ENCODE results near the gene TSHZ2. TPM values are rescaled to one million over a fixed set of nuclear protein-coding genes. Genes with fewer than 3 reads are reported as not detected.
A peak's percentile ranks its signal among the peaks of the same experiment; 100 is the strongest.

Gene TSHZ2
- total RNA-seq, 1 donor from 2014 or later = 22.9 TPM

DNA sequence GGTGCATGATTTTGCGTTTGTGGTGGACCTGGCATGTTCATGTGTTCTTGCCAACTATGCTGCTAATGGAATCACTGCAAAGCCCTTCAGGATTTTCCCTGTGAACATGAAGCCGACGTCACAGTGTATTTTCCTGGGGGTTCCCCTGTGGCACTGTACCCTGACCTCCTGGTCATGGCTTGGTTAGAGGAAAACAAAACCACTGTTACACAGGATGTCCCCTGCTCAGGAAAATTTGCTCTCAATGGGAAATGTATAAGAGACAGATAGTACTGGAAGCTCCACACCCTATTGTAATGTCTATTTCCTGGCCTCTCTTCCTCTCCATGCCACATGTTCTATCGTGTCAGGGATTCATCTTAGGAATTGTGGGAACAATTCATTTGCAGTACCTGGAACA, 19.7 kb downstream of the TSHZ2 start:
- H3K4me3 Mint-ChIP-seq (ENCODE audit: low read depth) = no peak overlapping the region
- no peaks in the 10 kb centered on the region for H3K27me3 Mint-ChIP-seq
- H3K36me3 Mint-ChIP-seq (ENCODE audit: insufficient read depth) = peaks cover 2% of the 10 kb centered on the region
- no peak overlapping the region for H3K27ac Mint-ChIP-seq
- DNase-seq (ENCODE audit: low spot score, unreplicated experiment) = no peak
- TF ChIP-seq, protein P1, sequence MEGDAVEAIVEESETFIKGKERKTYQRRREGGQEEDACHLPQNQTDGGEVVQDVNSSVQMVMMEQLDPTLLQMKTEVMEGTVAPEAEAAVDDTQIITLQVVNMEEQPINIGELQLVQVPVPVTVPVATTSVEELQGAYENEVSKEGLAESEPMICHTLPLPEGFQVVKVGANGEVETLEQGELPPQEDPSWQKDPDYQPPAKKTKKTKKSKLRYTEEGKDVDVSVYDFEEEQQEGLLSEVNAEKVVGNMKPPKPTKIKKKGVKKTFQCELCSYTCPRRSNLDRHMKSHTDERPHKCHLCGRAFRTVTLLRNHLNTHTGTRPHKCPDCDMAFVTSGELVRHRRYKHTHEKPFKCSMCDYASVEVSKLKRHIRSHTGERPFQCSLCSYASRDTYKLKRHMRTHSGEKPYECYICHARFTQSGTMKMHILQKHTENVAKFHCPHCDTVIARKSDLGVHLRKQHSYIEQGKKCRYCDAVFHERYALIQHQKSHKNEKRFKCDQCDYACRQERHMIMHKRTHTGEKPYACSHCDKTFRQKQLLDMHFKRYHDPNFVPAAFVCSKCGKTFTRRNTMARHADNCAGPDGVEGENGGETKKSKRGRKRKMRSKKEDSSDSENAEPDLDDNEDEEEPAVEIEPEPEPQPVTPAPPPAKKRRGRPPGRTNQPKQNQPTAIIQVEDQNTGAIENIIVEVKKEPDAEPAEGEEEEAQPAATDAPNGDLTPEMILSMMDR (IDR thresholded peaks at IDR 0.05; ENCODE audit: unreplicated experiment) = no peak
- no peaks in the 10 kb centered on the region for H3K9me3 Mint-ChIP-seq (ENCODE audit: low read depth)
- H3K4me1 Mint-ChIP-seq (ENCODE audit: low read depth) = peaks cover 14% of the 10 kb centered on the region

DNA sequence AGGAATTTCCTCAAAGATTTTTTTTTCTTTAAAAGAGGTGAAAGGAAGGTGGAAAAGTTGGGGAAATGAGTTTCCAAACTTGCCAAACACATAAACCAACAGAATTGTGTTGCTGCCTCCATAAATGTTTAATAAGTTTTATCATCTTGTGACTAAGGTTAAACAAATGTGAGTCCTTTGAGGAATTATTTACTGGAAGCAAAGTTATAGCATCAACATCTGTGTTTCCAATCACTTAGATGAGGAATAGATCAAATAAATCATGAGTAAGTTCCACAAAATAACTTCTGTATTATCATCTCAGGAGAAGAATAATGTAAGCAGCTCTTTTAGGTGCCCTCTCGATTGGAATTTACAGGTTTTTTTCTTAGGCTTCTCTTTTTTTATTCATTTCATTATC, 20.5 kb downstream of the TSHZ2 start:
- Mint-ChIP-seq H3K27ac (peak overlapping the region; percentile 47), H3K9me3 (ENCODE audit: low read depth) (no peaks in the 10 kb centered on the region), H3K4me1 (ENCODE audit: low read depth) (peaks cover 14% of the 10 kb centered on the region), H3K27me3 (no peaks in the 10 kb centered on the region), H3K36me3 (ENCODE audit: insufficient read depth) (peaks cover 2% of the 10 kb centered on the region), H3K4me3 (ENCODE audit: low read depth) (no peak overlapping the region)
- TF ChIP-seq, protein P1 (IDR thresholded peaks at IDR 0.05; ENCODE audit: unreplicated experiment) = no peak
- no peak for DNase-seq (ENCODE audit: low spot score, unreplicated experiment)

DNA sequence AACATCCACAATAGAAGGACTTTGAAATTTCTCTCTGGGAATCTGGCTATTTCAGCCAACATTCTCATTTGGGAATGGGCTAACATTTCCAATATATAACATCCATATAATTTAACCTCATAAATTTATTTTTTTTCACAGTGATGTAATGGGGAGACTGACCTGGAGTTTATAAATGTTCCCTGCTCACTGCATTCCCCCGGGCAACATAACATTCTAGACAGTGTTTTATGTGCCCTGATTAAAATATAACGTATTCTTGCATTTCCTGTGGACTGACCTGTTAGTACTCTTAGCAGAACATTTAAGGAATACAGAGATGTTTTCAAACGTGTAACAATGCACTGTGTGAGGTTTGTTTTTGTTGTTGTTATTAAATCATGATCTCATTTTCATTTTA, 20.9 kb downstream of the TSHZ2 start:
- Mint-ChIP-seq H3K27me3 (no peaks in the 10 kb centered on the region), H3K4me3 (ENCODE audit: low read depth) (no peak overlapping the region), H3K27ac (no peak overlapping the region), H3K4me1 (ENCODE audit: low read depth) (peaks cover 14% of the 10 kb centered on the region), H3K9me3 (ENCODE audit: low read depth) (no peaks in the 10 kb centered on the region), H3K36me3 (ENCODE audit: insufficient read depth) (peaks cover 2% of the 10 kb centered on the region)
- TF ChIP-seq, protein P1 (IDR thresholded peaks at IDR 0.05; ENCODE audit: unreplicated experiment) = no peak
- no peak for DNase-seq (ENCODE audit: low spot score, unreplicated experiment)

DNA sequence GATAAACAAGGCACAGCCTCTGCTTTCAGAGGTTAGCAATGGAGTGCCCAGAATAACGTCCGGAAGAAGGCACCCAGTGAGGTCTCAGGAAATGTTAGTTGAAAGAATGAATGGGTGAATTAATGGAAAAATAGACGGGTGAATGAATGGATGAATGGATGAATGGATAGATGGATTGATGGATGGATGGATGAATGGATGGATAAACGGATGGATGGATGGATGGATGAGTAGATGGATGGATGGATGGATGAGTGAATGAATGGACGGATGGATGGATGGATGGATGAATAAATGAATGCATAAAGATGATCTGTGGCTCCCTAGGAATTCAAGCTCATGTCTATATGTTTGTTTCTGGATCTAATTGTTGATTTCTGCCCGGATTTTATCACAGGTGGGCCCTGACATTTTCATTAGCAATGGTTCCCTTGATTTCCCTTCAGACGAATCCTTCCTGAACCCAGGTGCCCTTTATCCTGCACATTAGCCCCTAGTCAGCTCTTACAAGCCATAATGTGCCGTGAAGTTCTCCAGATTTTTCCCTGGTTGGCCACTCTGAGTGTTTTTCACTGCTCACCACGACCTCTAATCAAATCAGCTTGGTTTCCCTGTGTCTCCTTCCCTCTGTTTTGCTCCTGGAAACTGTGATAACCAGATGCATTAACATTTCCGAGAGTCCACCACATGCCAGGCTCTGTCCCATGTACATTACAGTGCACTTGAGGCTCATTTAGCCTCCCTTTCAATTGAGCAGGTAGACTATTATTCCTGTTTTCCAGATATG, 22.2 kb downstream of the TSHZ2 start:
- DNase-seq (ENCODE audit: low spot score, unreplicated experiment) = no peak
- Mint-ChIP-seq H3K36me3 (ENCODE audit: insufficient read depth) (peaks cover 2% of the 10 kb centered on the region), H3K4me3 (ENCODE audit: low read depth) (no peak overlapping the region), H3K27ac (no peak overlapping the region), H3K9me3 (ENCODE audit: low read depth) (no peaks in the 10 kb centered on the region), H3K4me1 (ENCODE audit: low read depth) (peaks cover 14% of the 10 kb centered on the region), H3K27me3 (no peaks in the 10 kb centered on the region)
- TF ChIP-seq, protein P1 (IDR thresholded peaks at IDR 0.05; ENCODE audit: unreplicated experiment) = no peak

DNA sequence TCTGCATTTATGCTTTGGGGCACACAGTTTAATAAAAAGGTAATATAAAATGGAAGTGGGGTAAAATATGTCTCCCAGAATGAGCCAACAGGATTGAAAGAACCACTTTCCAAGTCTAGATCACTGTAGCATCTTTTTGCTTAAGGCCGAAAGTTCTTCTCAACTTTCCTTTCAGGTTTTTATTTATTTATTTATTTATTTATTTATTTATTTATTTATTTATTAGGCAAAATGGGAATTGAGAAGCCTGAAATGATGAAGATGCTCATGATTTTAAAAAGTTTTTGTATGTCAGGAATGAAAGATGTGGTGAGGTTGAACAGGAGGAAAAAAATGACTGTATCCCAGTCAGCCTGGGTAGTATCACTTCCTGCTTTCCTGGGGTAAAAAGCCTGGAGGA, 24.0 kb downstream of the TSHZ2 start:
- no peak overlapping the region for H3K27ac Mint-ChIP-seq
- TF ChIP-seq, protein P1 (IDR thresholded peaks at IDR 0.05; ENCODE audit: unreplicated experiment) = no peak
- H3K9me3 Mint-ChIP-seq (ENCODE audit: low read depth) = no peaks in the 10 kb centered on the region
- peaks cover 21% of the 10 kb centered on the region for H3K4me1 Mint-ChIP-seq (ENCODE audit: low read depth)
- no peak for DNase-seq (ENCODE audit: low spot score, unreplicated experiment)
- H3K36me3 Mint-ChIP-seq (ENCODE audit: insufficient read depth) = peaks cover 2% of the 10 kb centered on the region
- no peaks in the 10 kb centered on the region for H3K27me3 Mint-ChIP-seq
- H3K4me3 Mint-ChIP-seq (ENCODE audit: low read depth) = no peak overlapping the region

Data from progenitor cell of endocrine pancreas (in vitro differentiated cells).